HG03103 (cell line): ENCODE data around the gene SOX30.
"Not testable (repeated sequence)": the region's sequence is repeated elsewhere in the genome, so short reads cannot be mapped to it uniquely, and the experiment has no call there.

Experiments
- ATAC-seq: cut with Tn5 transposase; IDR thresholded peaks from one replicate; pipeline ENCODE4 v1.9.1; 2021; ENCODE audit warnings: low read depth; ENCODE audit not compliant: unreplicated experiment

The SOX30 gene

GRCh38 chr5:157652377-157652692 is at the start of gene SOX30:
SOX30 (minus strand) TSS chr5:157652438; CDS start chr5:157652078, 360 bp downstream.
- ATAC-seq: no peak

- not testable (repeated sequence) for ATAC-seq
Measured at GRCh38 chr5:157698674-157699073, 46.4 kb upstream of the SOX30 start.

- ATAC-seq: not testable (repeated sequence)
Measured at GRCh38 chr5:157696154-157696553, 43.9 kb upstream of the SOX30 start.

- ATAC-seq: not testable (repeated sequence)
Measured at GRCh38 chr5:157693816-157694215, 41.6 kb upstream of the SOX30 start.

GRCh38 chr5:157690690-157691433 is 38.6 kb upstream of the SOX30 start:
- no peak for ATAC-seq

- no peak for ATAC-seq
Measured at GRCh38 chr5:157689942-157690689, 37.9 kb upstream of the SOX30 start.

- no peak for ATAC-seq
Measured at GRCh38 chr5:157687198-157687554, 34.9 kb upstream of the SOX30 start.

GRCh38 chr5:157686276-157687197 is 34.3 kb upstream of the SOX30 start:
- not testable (repeated sequence) for ATAC-seq

GRCh38 chr5:157682257-157682656 is 30.0 kb upstream of the SOX30 start:
- no peak for ATAC-seq

- no peak for ATAC-seq
Measured at GRCh38 chr5:157681048-157681447, 28.8 kb upstream of the SOX30 start.

- no peak for ATAC-seq
Measured at GRCh38 chr5:157680239-157680638, 28.0 kb upstream of the SOX30 start.

GRCh38 chr5:157679801-157680200 is 27.6 kb upstream of the SOX30 start:
- no peak for ATAC-seq

GRCh38 chr5:157677931-157678330 is 25.7 kb upstream of the SOX30 start:
- ATAC-seq: no peak

GRCh38 chr5:157674351-157674750 is 22.1 kb upstream of the SOX30 start:
- not testable (repeated sequence) for ATAC-seq

GRCh38 chr5:157672976-157673375 is 20.7 kb upstream of the SOX30 start:
- ATAC-seq: no peak

- no peak for ATAC-seq
Measured at GRCh38 chr5:157671592-157672330, 19.5 kb upstream of the SOX30 start.

GRCh38 chr5:157670662-157671591 is 18.7 kb upstream of the SOX30 start, which contains the start of gene C5orf52:
C5orf52 (plus strand) TSS chr5:157671533; CDS start chr5:157671615, 82 bp downstream.
- ATAC-seq: no peak

- ATAC-seq: no peak
Measured at GRCh38 chr5:157669701-157670097, 17.5 kb upstream of the SOX30 start.

GRCh38 chr5:157668356-157668755 is 16.1 kb upstream of the SOX30 start:
- ATAC-seq: no peak
